Endothelial cell of hepatic sinusoid (primary cell): ENCODE results near the gene MSL3.

ENCODE experiments used
- in situ Hi-C: cut with HindIII; loops from 2 replicates; pipeline ENCODE4 v1.10.0; 2017; ENCODE audit warnings: low sequenced_read_pairs

The MSL3 gene

DNA sequence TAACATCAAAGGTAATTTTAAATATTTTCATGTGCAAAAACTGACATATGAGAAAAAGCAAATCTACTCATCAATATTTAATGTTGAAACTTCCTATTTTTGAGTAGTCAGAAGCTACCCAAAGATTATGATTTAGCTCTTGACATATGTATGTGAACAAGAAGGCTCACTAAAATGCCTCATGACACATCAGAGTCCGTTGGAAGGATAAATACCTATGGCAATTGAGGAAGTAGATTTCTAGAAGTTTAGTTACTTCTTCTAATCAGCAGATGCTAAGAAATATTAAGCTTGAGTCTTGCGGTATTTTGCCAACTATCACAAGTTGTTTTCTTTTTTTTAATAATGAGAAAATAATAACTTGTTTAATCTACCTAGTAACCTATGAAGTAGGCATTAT lies 55.3 kb downstream of the MSL3 start:
- in situ Hi-C loops: no loop called here
